Measurements from ENCODE around the gene RPL29.
"Not testable (repeated sequence)": the region's sequence is repeated elsewhere in the genome, so short reads cannot be mapped to it uniquely, and the experiment has no call there.

RPL29 gene

GRCh38 chr3:52033748-52034147 is 38.1 kb upstream of the RPL29 start:
- H3K4me3 ChIP-seq; H3K9me3 ChIP-seq; H3K36me3 ChIP-seq (replicated peaks); DNase-seq (ENCODE audit: low spot score in 2 of 2); H3K4me1 ChIP-seq; H3K27me3 ChIP-seq (ENCODE audit: low read depth); in situ Hi-C loops (cut with MboI; ENCODE audit: low sequenced_read_pairs): not testable (repeated sequence)

- H3K4me1 ChIP-seq: no peaks in the 10 kb centered on the region
- no peaks in the 10 kb centered on the region for H3K9me3 ChIP-seq
- in situ Hi-C loops (cut with MboI; ENCODE audit: low sequenced_read_pairs): no loop called here
- no peaks in the 10 kb centered on the region for H3K27me3 ChIP-seq (ENCODE audit: low read depth)
- no peaks in the 10 kb centered on the region for H3K36me3 ChIP-seq (replicated peaks)
- H3K4me3 ChIP-seq: no peak overlapping the region
- DNase-seq (ENCODE audit: low spot score in 2 of 2): no peak
Observed at GRCh38 chr3:52032702-52033408, 37.2 kb upstream of the RPL29 start.

GRCh38 chr3:52031896-52032295 is 36.2 kb upstream of the RPL29 start:
- Histone ChIP-seq H3K36me3 (replicated peaks) (no peaks in the 10 kb centered on the region), H3K9me3 (no peaks in the 10 kb centered on the region), H3K4me3 (no peak overlapping the region), H3K4me1 (no peaks in the 10 kb centered on the region), H3K27me3 (ENCODE audit: low read depth) (no peaks in the 10 kb centered on the region)
- no peak for DNase-seq (ENCODE audit: low spot score in 2 of 2)
- in situ Hi-C loops (cut with MboI; ENCODE audit: low sequenced_read_pairs): no loop called here

- H3K9me3 ChIP-seq: no peaks in the 10 kb centered on the region
- no peak for DNase-seq (ENCODE audit: low spot score in 2 of 2)
- H3K27me3 ChIP-seq (ENCODE audit: low read depth): no peaks in the 10 kb centered on the region
- no peaks in the 10 kb centered on the region for H3K36me3 ChIP-seq (replicated peaks)
- no peak overlapping the region for H3K4me3 ChIP-seq
- in situ Hi-C loops (cut with MboI; ENCODE audit: low sequenced_read_pairs): no loop called here
- H3K4me1 ChIP-seq: no peaks in the 10 kb centered on the region
Observed at GRCh38 chr3:52030714-52031310, 35.1 kb upstream of the RPL29 start.

GRCh38 chr3:52029535-52029934 is 33.8 kb upstream of the RPL29 start:
- no peak for DNase-seq (ENCODE audit: low spot score in 2 of 2)
- H3K4me1 ChIP-seq: no peaks in the 10 kb centered on the region
- no peaks in the 10 kb centered on the region for H3K36me3 ChIP-seq (replicated peaks)
- no peaks in the 10 kb centered on the region for H3K27me3 ChIP-seq (ENCODE audit: low read depth)
- no peak overlapping the region for H3K4me3 ChIP-seq
- in situ Hi-C loops (cut with MboI; ENCODE audit: low sequenced_read_pairs): no loop called here
- no peaks in the 10 kb centered on the region for H3K9me3 ChIP-seq

DNA sequence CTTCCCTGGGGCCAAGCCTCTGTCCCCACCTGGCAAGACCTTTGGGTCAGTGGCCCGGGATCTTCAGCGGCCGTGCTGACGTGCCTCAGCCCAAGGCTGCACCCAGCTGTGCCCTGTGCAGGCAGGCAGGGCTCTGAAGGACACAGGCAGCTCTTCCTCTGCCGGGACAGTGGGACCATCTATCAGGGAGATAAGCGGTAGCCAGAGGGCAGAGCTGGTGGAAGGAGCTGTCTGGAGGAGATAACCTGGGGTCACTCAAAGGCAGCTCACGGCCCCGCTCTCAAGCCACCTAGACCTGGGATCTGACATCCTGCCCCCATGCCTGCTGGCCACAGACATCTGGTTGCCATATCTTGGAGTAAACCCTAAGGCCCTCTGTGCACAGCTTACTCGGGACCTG is 33.4 kb upstream of the RPL29 start:
- Histone ChIP-seq H3K9me3 (no peaks in the 10 kb centered on the region), H3K4me1 (no peaks in the 10 kb centered on the region)
- in situ Hi-C loops (cut with MboI; ENCODE audit: low sequenced_read_pairs): no loop called here

GRCh38 chr3:52028572-52028971 is 32.9 kb upstream of the RPL29 start:
- no peak for DNase-seq (ENCODE audit: low spot score in 2 of 2)
- in situ Hi-C loops (cut with MboI; ENCODE audit: low sequenced_read_pairs): no loop called here
- H3K36me3 ChIP-seq (replicated peaks): no peaks in the 10 kb centered on the region
- no peaks in the 10 kb centered on the region for H3K9me3 ChIP-seq
- H3K4me3 ChIP-seq: no peak overlapping the region
- H3K4me1 ChIP-seq: no peaks in the 10 kb centered on the region
- H3K27me3 ChIP-seq (ENCODE audit: low read depth): no peaks in the 10 kb centered on the region

More for the DNA sequence above, 33.4 kb upstream of the RPL29 start:
- Histone ChIP-seq H3K27me3 (ENCODE audit: low read depth) (no peaks in the 10 kb centered on the region), H3K4me3 (no peak overlapping the region), H3K36me3 (replicated peaks) (no peaks in the 10 kb centered on the region)
- no peak for DNase-seq (ENCODE audit: low spot score in 2 of 2)

GRCh38 chr3:52026041-52026440 is 30.3 kb upstream of the RPL29 start:
- H3K4me3 ChIP-seq: no peak overlapping the region
- H3K36me3 ChIP-seq (replicated peaks): no peaks in the 10 kb centered on the region
- H3K9me3 ChIP-seq: no peaks in the 10 kb centered on the region
- no peaks in the 10 kb centered on the region for H3K4me1 ChIP-seq
- in situ Hi-C loops (cut with MboI; ENCODE audit: low sequenced_read_pairs): no loop called here
- no peaks in the 10 kb centered on the region for H3K27me3 ChIP-seq (ENCODE audit: low read depth)
- DNase-seq (ENCODE audit: low spot score in 2 of 2): no peak

DNA sequence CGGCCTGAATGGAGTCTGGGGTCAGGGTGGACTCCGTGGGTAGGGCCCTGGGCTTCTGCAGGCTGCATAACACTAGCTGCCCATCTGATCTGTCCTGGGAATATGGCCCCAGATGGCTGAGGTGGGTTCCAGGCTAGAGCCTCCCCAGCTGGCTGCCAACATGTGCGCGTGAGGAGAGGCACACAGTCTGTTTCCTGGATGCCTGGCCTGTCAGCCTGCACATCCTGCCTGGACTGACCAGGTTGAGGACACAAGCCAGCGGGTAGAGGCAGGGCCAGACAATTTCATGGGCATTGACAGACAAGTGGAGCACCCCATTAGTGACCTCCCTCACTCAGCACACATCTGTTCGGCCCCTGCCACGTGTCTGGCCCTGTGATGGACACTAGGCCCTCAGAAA is 29.8 kb upstream of the RPL29 start:
- Histone ChIP-seq H3K36me3 (replicated peaks) (no peaks in the 10 kb centered on the region), H3K4me1 (no peaks in the 10 kb centered on the region), H3K9me3 (no peaks in the 10 kb centered on the region), H3K27me3 (ENCODE audit: low read depth) (no peaks in the 10 kb centered on the region), H3K4me3 (no peak overlapping the region)
- DNase-seq (ENCODE audit: low spot score in 2 of 2): no peak
- in situ Hi-C loops (cut with MboI; ENCODE audit: low sequenced_read_pairs): no loop called here

DNA sequence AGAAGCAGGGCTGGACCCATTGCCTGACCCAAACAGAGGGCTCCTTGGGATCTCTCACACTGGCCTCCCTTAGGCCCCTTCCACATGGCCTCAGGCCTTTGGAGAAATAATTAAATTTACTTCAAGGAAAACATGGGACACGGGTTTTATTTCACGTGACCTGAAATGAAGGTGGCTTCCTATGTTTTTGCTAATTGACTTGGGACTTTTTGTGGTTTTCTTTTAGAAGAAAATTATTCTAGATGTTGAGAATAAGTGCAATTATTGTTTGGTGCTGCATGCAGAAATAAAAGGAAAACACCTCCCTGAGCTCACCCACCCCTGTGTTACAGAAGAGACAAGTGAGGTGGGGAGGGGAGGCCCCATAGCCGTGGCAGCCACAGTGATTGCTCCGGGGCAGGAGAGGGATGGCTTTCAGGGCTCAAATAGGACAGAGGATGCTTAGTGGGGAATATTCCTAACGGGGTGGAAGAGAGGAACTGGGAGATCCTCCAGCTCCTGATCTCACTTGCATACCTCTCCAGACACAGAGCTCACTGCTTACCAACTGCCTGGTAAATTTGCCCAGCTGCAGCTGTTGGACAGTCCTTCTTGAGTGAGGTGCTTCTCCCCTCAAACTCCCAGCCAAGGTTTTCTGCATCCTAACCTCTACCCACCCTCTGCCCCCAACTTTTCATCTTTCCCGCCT is 29.2 kb upstream of the RPL29 start:
- H3K27me3 ChIP-seq (ENCODE audit: low read depth): no peaks in the 10 kb centered on the region
- H3K4me1 ChIP-seq: no peaks in the 10 kb centered on the region
- no peak for DNase-seq (ENCODE audit: low spot score in 2 of 2)
- in situ Hi-C loops (cut with MboI; ENCODE audit: low sequenced_read_pairs): no loop called here
- H3K9me3 ChIP-seq: no peaks in the 10 kb centered on the region
- H3K36me3 ChIP-seq (replicated peaks): no peaks in the 10 kb centered on the region
- no peak overlapping the region for H3K4me3 ChIP-seq

DNA sequence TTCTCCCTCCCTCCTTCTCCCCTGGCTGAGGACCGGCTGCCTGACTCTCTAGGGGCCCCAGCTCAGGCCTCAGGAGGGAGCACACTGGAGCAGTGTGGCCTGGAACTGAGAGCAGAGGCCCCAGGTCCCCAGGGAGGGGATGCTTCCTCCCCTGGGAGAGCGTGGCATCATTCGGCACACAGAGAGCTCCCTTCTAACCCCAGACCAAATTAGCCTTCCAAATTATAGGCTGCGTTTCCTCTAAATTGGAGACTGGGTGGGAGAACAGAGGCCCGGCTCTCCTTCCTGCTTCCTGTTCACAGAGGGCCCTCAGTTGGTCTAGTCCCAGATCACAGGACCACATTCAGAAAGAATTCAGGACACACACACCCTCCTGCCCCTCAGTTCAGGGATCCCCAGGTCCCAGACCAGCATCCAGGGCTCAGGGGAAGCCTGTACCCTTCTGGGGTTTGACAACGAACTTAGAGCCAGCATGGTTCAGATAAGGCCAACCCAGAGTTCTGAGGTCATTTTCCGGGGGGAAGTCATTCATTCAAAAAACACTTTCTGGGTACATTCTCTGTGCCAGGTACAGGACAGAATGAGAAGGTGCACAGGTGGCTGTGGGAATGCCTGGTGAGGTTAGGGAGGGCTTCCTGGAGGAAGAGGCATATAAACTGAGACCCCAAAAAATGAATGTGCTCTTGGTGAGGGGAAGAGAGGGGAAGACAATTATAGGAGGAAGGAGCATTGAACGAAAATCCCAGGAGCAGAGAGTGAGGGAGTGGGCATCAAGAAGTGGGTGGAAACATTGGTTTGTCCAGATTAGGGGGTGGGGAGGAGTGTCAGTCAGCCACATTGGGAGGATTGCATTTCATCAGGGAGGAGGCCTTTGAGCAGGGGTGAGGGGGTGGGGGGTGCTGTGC is 28.4 kb upstream of the RPL29 start:
- Histone ChIP-seq H3K9me3 (no peaks in the 10 kb centered on the region), H3K4me3 (no peak overlapping the region), H3K27me3 (ENCODE audit: low read depth) (no peaks in the 10 kb centered on the region), H3K36me3 (replicated peaks) (no peaks in the 10 kb centered on the region), H3K4me1 (no peaks in the 10 kb centered on the region)
- DNase-seq (ENCODE audit: low spot score in 2 of 2): no peak
- in situ Hi-C loops (cut with MboI; ENCODE audit: low sequenced_read_pairs): no loop called here

DNA sequence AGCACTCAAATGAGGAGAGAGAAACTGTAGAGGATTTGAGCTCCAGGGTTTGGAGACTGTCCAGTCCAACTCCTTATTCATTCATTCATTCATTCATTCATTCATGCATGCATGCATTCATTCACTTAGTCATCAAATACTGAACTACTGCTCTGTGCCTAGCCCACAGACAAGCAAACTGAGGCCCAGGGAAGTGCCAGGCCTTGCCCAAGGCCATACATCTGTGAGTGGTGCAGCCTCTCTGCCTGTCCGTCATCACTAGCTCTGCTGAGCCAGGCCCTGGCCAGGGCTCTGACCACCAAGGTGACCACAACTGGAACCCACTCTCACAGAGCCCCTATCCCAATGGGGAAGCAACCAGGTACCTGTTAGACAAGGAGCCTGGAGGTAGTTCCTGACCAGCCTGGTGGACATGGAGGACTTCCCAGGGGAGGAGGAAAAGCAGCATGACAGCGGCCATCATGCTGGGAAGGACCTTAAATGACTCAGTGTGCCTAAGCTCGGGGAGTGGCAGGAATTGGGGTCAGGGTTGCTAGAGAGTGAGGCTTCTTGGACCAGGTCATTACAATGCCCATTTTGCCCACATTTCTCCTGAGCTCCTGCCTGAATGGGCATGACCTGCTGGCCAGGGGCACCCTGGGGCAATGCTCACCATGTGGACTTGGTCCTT is 27.5 kb upstream of the RPL29 start:
- in situ Hi-C loops (cut with MboI; ENCODE audit: low sequenced_read_pairs): no loop called here
- Histone ChIP-seq H3K4me3 (no peak overlapping the region), H3K27me3 (ENCODE audit: low read depth) (no peaks in the 10 kb centered on the region)

GRCh38 chr3:52022323-52023100 is 26.8 kb upstream of the RPL29 start:
- Histone ChIP-seq H3K36me3 (replicated peaks) (no peaks in the 10 kb centered on the region), H3K4me1 (no peaks in the 10 kb centered on the region), H3K4me3 (no peak overlapping the region), H3K27me3 (ENCODE audit: low read depth) (no peaks in the 10 kb centered on the region), H3K9me3 (no peaks in the 10 kb centered on the region)
- in situ Hi-C loops (cut with MboI; ENCODE audit: low sequenced_read_pairs): no loop called here
- DNase-seq (ENCODE audit: low spot score in 2 of 2): no peak

More for the DNA sequence above, 27.5 kb upstream of the RPL29 start:
- Histone ChIP-seq H3K4me1 (no peaks in the 10 kb centered on the region), H3K36me3 (replicated peaks) (no peaks in the 10 kb centered on the region), H3K9me3 (no peaks in the 10 kb centered on the region)
- no peak for DNase-seq (ENCODE audit: low spot score in 2 of 2)
